Astrocyte of the cerebellum (primary cell): ENCODE results near the gene ZDHHC23.

ENCODE experiments used
- DNase-seq: peaks from one replicate; pipeline ENCODE4 v3.0.0-alpha.2; 2011; ENCODE audit warnings: low read depth
- H3K4me3 ChIP-seq: 2 replicates; pipeline ENCODE4 v1.5.1; 2011; ENCODE audit warnings: mild to moderate bottlenecking, low read depth, low read length, moderate library complexity
- CTCF ChIP-seq: IDR thresholded peaks from 2 replicates; pipeline ENCODE4 v1.5.1; 2012; ENCODE audit warnings: low read length, low read depth, moderate library complexity, mild to moderate bottlenecking; ENCODE audit errors: missing control alignments
- in situ Hi-C: cut with HindIII; loops from 2 replicates; pipeline ENCODE4 v1.10.0; 2017; ENCODE audit warnings: low sequenced_read_pairs

The ZDHHC23 gene

GRCh38 chr3:113914646-113915045 lies 33.2 kb upstream of the ZDHHC23 start:
- no peak overlapping the region for H3K4me3 ChIP-seq
- in situ Hi-C loops = no loop called here
- no peak for TF ChIP-seq CTCF
- DNase-seq = no peak

- DNase-seq = no peak
- in situ Hi-C loops = no loop called here
- no peak overlapping the region for H3K4me3 ChIP-seq
- no peak for TF ChIP-seq CTCF
These were observed 20.3 kb upstream of the ZDHHC23 start for GRCh38 chr3:113927556-113927955.

GRCh38 chr3:113946831-113947230 lies 982 bp upstream of the ZDHHC23 start:
- in situ Hi-C loops = no loop called here
- TF ChIP-seq CTCF = no peak
- peak overlapping the region; percentile 58 for H3K4me3 ChIP-seq
- no peak for DNase-seq

GRCh38 chr3:113948015-113948917 lies 453 bp downstream of the ZDHHC23 start:
- peak overlapping the region; percentile 58 for H3K4me3 ChIP-seq
- in situ Hi-C loops = no loop called here
- no peak for TF ChIP-seq CTCF
- no peak for DNase-seq

GRCh38 chr3:113952921-113953320 lies 5.1 kb downstream of the ZDHHC23 start:
- H3K4me3 ChIP-seq = no peak overlapping the region
- DNase-seq = no peak
- in situ Hi-C loops = no loop called here
- no peak for TF ChIP-seq CTCF

- DNase-seq = peak; percentile 18
- no peak for TF ChIP-seq CTCF
- in situ Hi-C loops = no loop called here
- no peak overlapping the region for H3K4me3 ChIP-seq
These were observed 5.9 kb downstream of the ZDHHC23 start for GRCh38 chr3:113953677-113954076.
